K562 (cell line): ENCODE results near the gene APOM. TPM values are rescaled to one million over a fixed set of nuclear protein-coding genes. Genes with fewer than 3 reads are reported as not detected.

Experiments used
- ATF1 ChIP-seq, 2 experiments: fragments of 450-650 bp in 1 of 2; IDR thresholded peaks; 2 replicates each; pipeline ENCODE4 v1.6.1; 2016; ENCODE audit warnings: missing compliant biosample characterization in 1 of 2, missing genetic modification characterization in 1 of 2
- BMI1 ChIP-seq: fragments of 150-350 bp; IDR thresholded peaks from 2 replicates; pipeline ENCODE4 v1.6.1; 2014; ENCODE audit warnings: low read length
- DIDO1 ChIP-seq: fragments of 450-650 bp; IDR thresholded peaks from 2 replicates; pipeline ENCODE4 v1.6.1; 2016; ENCODE audit warnings: low read depth, missing biosample characterization, missing genetic modification characterization
- IFI16 ChIP-seq: fragments of 250-450 bp; sonication (Bioruptor Pico); IDR thresholded peaks from 2 replicates; pipeline ENCODE4 v2.1.2; 2022; ENCODE audit warnings: mild to moderate bottlenecking, inconsistent platforms
- JUND ChIP-seq, 2 experiments: IDR thresholded peaks; 2 replicates in 1 of 2; 3 replicates in 1 of 2; pipeline ENCODE4 v1.6.1; 2011; ENCODE audit warnings: borderline replicate concordance in 2 of 2, low read depth in 2 of 2, low read length in 2 of 2, improper control_type of control experiment in 1 of 2, missing biosample characterization in 1 of 2, missing genetic modification characterization in 1 of 2, missing genetic modification reagents in 1 of 2
- RBBP5 ChIP-seq: fragments of 200-600 bp; sonication (generic); IDR thresholded peaks from 2 replicates; pipeline ENCODE4 v1.6.1; 2012; ENCODE audit warnings: borderline replicate concordance, mild to moderate bottlenecking, low read length, control low read depth, inconsistent platforms; ENCODE audit not compliant: insufficient read depth, poor library complexity, severe bottlenecking
- STAG1 ChIP-seq: sonication (generic); formaldehyde crosslinking; IDR thresholded peaks from 2 replicates; pipeline ENCODE4 v1.5.0; 2020; ENCODE audit warnings: missing genetic modification reagents, borderline replicate concordance
- THRAP3 ChIP-seq: fragments of 450-650 bp; IDR thresholded peaks from 2 replicates; pipeline ENCODE4 v1.6.1; 2016; ENCODE audit warnings: mild to moderate bottlenecking, inconsistent platforms, borderline replicate concordance
- U2AF2 ChIP-seq: fragments of 200-400 bp; formaldehyde crosslinking; optimal IDR thresholded peaks from 2 replicates; pipeline ENCODE3; 2017; ENCODE audit warnings: low read depth, mild to moderate bottlenecking, low read length
- ZFPM2 ChIP-seq: fragments of 250-450 bp; sonication (Bioruptor Pico); IDR thresholded peaks from 2 replicates; pipeline ENCODE4 v1.5.1; 2022; ENCODE audit warnings: mild to moderate bottlenecking
- ZKSCAN8 ChIP-seq: fragments of 200-800 bp; sonication (Bioruptor generic); IDR thresholded peaks from 2 replicates; pipeline ENCODE4 v1.6.1; 2016; ENCODE audit warnings: missing genetic modification characterization, missing compliant biosample characterization
- ZNF140 ChIP-seq: fragments of 250-450 bp; sonication (Bioruptor Pico); IDR thresholded peaks from 2 replicates; pipeline ENCODE4 v1.8.0; 2021; ENCODE audit warnings: moderate library complexity, mild to moderate bottlenecking, inconsistent platforms
- ZNF212 ChIP-seq: fragments of 450-650 bp; formaldehyde crosslinking; IDR thresholded peaks from 2 replicates; pipeline ENCODE4 v1.4.0; 2020; ENCODE audit warnings: mild to moderate bottlenecking
- ZNF717 ChIP-seq: fragments of 250-450 bp; sonication (Bioruptor Pico); IDR thresholded peaks from 2 replicates; pipeline ENCODE4 v1.5.0; 2021
- ZNF766 ChIP-seq: fragments of 200-800 bp; sonication (Bioruptor generic); conservative IDR thresholded peaks from 2 replicates; pipeline ENCODE4 v1.6.1; 2016; ENCODE audit warnings: missing genetic modification characterization, missing compliant biosample characterization
- polyA plus RNA-seq, 8 experiments: library from polyadenylated mRNA; depleted of rRNA in 4 of 8; stranded (reverse) in 5 of 8; unstranded in 3 of 8; fragments of >200 nt; fragmentation: Nextera tagmentation in 2 of 8; fragmentation: Illumina TruSeq in 1 of 8; extraction: Ambion mirVana in 2 of 8; extraction: Trizol in 1 of 8; gene quantifications; 2 replicates each; pipeline versions ENCODE4 v1.2.1 to v1.2.3, GENCODE V29; 2011 to 2014; ENCODE audit warnings: inconsistent platforms in 1 of 8, missing spikeins in 1 of 8
- total RNA-seq, 7 experiments: library from RNA; depleted of rRNA in 6 of 7; stranded (reverse); fragments of >200 nt in 6 of 7; fragmentation: Illumina TruSeq in 2 of 7; extraction: Trizol in 2 of 7; gene quantifications; 2 replicates each; pipeline versions ENCODE4 v1.2.1 to v1.2.3, GENCODE V29; 2011 to 2021; ENCODE audit warnings: low replicate concordance in 1 of 7
- TF ChIP-seq, protein P1 (sequence below): sonication (generic); formaldehyde crosslinking; IDR thresholded peaks from 2 replicates; pipeline ENCODE4 v1.8.0; 2022; ENCODE audit warnings: mild to moderate bottlenecking, low read depth, missing genetic modification reagents
- TF ChIP-seq, protein P2 (sequence below): sonication (generic); formaldehyde crosslinking; IDR thresholded peaks from 2 replicates; pipeline ENCODE4 v1.9.0; 2022; ENCODE audit warnings: mild to moderate bottlenecking, missing genetic modification reagents
- TF ChIP-seq, protein P3 (sequence below): fragments of 250-450 bp; sonication (Bioruptor Pico); IDR thresholded peaks from 2 replicates; pipeline ENCODE4 v1.5.0; 2021

The APOM gene
- total and polyA plus RNA-seq, 9 of the 15 experiments (the other 6 are each of a cell fraction or from before 2014, with no cell fraction given): 5.7 to 24.3 (median 10.4) TPM

DNA sequence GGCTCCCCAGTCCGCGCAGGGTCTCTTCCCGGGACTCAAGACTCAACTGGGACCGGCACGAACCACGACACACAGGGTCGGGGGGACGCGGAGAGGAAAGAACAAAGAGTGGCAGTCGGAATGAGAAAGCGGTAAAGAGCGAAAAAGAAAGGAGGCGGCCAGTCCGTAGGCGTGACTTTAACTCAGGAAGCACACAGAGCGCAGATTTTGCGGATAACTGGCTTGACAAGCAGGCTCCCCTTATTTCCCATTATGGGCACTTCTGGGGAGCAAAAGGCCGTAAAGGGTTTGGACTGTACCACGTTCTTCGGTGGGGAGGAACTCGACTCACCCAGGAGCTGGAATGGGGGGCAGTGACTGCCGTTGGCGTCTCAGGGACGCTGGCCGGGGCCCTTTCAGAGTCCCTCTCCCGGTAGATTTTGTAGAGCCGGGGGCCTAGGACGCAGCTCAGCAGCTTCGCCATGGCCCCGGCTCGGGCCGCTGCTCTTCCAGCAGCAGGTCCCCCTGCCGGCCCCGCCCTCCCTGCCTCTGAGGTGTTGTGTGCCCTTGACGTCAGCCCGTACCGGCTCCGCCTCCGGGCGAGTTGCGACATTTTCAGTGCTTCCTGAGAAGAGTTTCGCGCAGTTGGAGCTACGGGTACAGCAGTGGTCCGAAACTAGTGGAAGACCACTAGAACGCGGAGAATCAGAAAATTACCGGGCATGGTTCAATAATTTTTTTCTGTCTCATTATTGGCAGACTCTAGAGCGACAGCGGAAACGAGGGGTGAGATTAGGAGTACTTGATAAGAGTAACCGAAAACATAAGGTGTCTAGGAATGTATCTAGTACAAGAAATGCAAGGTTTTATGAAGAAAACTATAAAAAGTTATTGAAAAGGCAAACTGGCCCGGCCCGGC lies 47.4 kb downstream of the APOM start, which contains the start of gene ABHD16A (continued):
- TF ChIP-seq U2AF2 (no peak), ZNF212 (CRISPR knock-in tag) (peak; percentile 84; the same call in 1 of the 2 replicates), RBBP5 (peak; percentile 65), ZNF717 (CRISPR knock-in tag) (no peak; the same call in 1 of the 2 replicates), ATF1 (CRISPR knock-in tag; IDR thresholded peaks at IDR 0.05) (peak; percentile 67), ATF1 (tag; IDR thresholded peaks at IDR 0.05) (peak; percentile 98), ZNF766 (0 out of 2 replicates have a peak, but pooled peaks have one; percentile 91), ZKSCAN8 (0 out of 2 replicates have a peak, but pooled peaks have one; percentile 53), DIDO1 (tag) (peak; percentile 53; the same call in 1 of the 2 replicates), THRAP3 (no peak), ZNF140 (no peak), JUND (IDR thresholded peaks at IDR 0.05; ENCODE audit: borderline replicate concordance, low read depth, low read length) (peak; percentile 90), JUND (tag; IDR thresholded peaks at IDR 0.05; ENCODE audit: borderline replicate concordance, low read depth, low read length) (peak; percentile 80; the same call in 1 of the 3 replicates), ZFPM2 (no peak; the same call in 1 of the 2 replicates), STAG1 (no peak), IFI16 (CRISPR knock-in tag) (no peak), BMI1 (no peak)
- TF ChIP-seq, protein P1, sequence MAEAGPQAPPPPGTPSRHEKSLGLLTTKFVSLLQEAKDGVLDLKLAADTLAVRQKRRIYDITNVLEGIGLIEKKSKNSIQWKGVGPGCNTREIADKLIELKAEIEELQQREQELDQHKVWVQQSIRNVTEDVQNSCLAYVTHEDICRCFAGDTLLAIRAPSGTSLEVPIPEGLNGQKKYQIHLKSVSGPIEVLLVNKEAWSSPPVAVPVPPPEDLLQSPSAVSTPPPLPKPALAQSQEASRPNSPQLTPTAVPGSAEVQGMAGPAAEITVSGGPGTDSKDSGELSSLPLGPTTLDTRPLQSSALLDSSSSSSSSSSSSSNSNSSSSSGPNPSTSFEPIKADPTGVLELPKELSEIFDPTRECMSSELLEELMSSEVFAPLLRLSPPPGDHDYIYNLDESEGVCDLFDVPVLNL: no peak; the same call in 1 of the 2 replicates
- TF ChIP-seq, protein P2, sequence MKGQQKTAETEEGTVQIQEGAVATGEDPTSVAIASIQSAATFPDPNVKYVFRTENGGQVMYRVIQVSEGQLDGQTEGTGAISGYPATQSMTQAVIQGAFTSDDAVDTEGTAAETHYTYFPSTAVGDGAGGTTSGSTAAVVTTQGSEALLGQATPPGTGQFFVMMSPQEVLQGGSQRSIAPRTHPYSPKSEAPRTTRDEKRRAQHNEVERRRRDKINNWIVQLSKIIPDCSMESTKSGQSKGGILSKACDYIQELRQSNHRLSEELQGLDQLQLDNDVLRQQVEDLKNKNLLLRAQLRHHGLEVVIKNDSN: no peak; the same call in 1 of the 2 replicates
- TF ChIP-seq, protein P3, sequence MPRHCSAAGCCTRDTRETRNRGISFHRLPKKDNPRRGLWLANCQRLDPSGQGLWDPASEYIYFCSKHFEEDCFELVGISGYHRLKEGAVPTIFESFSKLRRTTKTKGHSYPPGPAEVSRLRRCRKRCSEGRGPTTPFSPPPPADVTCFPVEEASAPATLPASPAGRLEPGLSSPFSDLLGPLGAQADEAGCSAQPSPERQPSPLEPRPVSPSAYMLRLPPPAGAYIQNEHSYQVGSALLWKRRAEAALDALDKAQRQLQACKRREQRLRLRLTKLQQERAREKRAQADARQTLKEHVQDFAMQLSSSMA: 0 out of 2 replicates have a peak, but pooled peaks have one; percentile 34
